Measurements from ENCODE around the gene EPHB2. TPM values are rescaled to one million over a fixed set of nuclear protein-coding genes. Genes with fewer than 3 reads are reported as not detected.

The EPHB2 gene
- total RNA-seq, 1 donor: 24.9 TPM

- no peak for DNase-seq (ENCODE audit: low read depth)
- TF ChIP-seq CTCF (IDR thresholded peaks at IDR 0.05; ENCODE audit: insufficient read depth, low read length): no peak
- H3K4me3 ChIP-seq (ENCODE audit: low read depth, low read length): no peak overlapping the region
Observed at GRCh38 chr1:22920734-22921451, 210.3 kb downstream of the EPHB2 start.

GRCh38 chr1:22921452-22922126 lies 210.9 kb downstream of the EPHB2 start:
- TF ChIP-seq CTCF (IDR thresholded peaks at IDR 0.05; ENCODE audit: insufficient read depth, low read length): no peak
- H3K4me3 ChIP-seq (ENCODE audit: low read depth, low read length): no peak overlapping the region
- no peak for DNase-seq (ENCODE audit: low read depth)

- peak; percentile 27 for DNase-seq (ENCODE audit: low read depth)
- TF ChIP-seq CTCF (IDR thresholded peaks at IDR 0.05; ENCODE audit: insufficient read depth, low read length): no peak
- no peak overlapping the region for H3K4me3 ChIP-seq (ENCODE audit: low read depth, low read length)
Observed at GRCh38 chr1:22922640-22923039, 212.0 kb downstream of the EPHB2 start.

GRCh38 chr1:22925111-22925510 lies 214.5 kb downstream of the EPHB2 start:
- H3K4me3 ChIP-seq (ENCODE audit: low read depth, low read length): no peak overlapping the region
- no peak for DNase-seq (ENCODE audit: low read depth)
- TF ChIP-seq CTCF (IDR thresholded peaks at IDR 0.05; ENCODE audit: insufficient read depth, low read length): no peak

DNA sequence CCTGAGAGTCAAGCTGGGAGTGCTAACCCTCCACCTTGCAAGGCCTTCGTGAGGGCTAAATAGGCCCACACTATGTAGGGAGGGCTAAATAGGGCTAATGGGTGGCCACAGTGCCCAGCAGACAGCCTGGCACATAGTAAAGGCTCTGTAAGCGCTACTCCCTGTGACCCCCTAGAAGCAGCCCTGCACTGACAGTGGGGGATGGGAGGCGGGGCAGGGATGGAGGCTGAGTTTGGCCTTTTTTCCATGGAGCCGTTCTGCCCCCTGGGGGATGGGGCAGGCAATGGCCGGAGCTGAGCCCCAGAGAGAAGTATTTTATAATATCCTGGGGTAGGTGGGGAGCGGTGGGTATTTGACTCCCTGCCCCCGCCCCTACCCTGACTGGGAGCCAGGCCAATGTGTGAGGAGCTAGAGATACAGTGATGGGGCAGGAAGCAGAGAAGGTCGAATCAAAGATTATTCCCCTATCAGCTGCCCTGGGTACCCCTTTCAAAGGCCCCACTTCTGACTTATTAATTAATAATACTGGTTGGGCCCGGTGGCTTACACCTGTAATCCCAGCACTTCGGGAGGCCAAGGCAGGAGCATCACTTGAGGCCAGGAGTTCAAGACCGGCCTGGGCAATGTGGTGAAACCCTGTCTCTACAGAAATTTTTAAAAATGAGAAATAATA lies 219.7 kb downstream of the EPHB2 start:
- peak; percentile 85 for TF ChIP-seq CTCF (IDR thresholded peaks at IDR 0.05; ENCODE audit: insufficient read depth, low read length)
- H3K4me3 ChIP-seq (ENCODE audit: low read depth, low read length): no peak overlapping the region
- peak; percentile 34 for DNase-seq (ENCODE audit: low read depth)

- H3K4me3 ChIP-seq (ENCODE audit: low read depth, low read length): no peak overlapping the region
- DNase-seq (ENCODE audit: low read depth): no peak
- no peak for TF ChIP-seq CTCF (IDR thresholded peaks at IDR 0.05; ENCODE audit: insufficient read depth, low read length)
Observed at GRCh38 chr1:22932803-22933470, 222.3 kb downstream of the EPHB2 start.
